Fibroblast of lung (primary cell): ENCODE results near the gene FREM1.

ENCODE experiments used
- EZH2 ChIP-seq: IDR thresholded peaks from 2 replicates; pipeline ENCODE4 v1.5.1; 2012; ENCODE audit warnings: low read length, control low read depth, mild to moderate bottlenecking; ENCODE audit errors: missing control alignments
- TF ChIP-seq, protein P1 (sequence below), 2 donors: IDR thresholded peaks in 1 of 2; conservative IDR thresholded peaks in 1 of 2; 1 replicate in 1 of 2; 2 replicates in 1 of 2; pipeline ENCODE4 v1.5.1; 2011 to 2012; ENCODE audit warnings: low read length in 2 of 2, control low read depth in 1 of 2, inconsistent platforms in 1 of 2, low read depth in 1 of 2, mild to moderate bottlenecking in 1 of 2

GRCh38 chr9:14793389-14793788 lies 116.8 kb downstream of the FREM1 start:
- TF ChIP-seq EZH2: no peak
- TF ChIP-seq, protein P1, sequence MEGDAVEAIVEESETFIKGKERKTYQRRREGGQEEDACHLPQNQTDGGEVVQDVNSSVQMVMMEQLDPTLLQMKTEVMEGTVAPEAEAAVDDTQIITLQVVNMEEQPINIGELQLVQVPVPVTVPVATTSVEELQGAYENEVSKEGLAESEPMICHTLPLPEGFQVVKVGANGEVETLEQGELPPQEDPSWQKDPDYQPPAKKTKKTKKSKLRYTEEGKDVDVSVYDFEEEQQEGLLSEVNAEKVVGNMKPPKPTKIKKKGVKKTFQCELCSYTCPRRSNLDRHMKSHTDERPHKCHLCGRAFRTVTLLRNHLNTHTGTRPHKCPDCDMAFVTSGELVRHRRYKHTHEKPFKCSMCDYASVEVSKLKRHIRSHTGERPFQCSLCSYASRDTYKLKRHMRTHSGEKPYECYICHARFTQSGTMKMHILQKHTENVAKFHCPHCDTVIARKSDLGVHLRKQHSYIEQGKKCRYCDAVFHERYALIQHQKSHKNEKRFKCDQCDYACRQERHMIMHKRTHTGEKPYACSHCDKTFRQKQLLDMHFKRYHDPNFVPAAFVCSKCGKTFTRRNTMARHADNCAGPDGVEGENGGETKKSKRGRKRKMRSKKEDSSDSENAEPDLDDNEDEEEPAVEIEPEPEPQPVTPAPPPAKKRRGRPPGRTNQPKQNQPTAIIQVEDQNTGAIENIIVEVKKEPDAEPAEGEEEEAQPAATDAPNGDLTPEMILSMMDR (conservative IDR thresholded peaks at IDR 0.05 in 1 of 2, IDR thresholded peaks at IDR 0.05 in 1 of 2; ENCODE audit: low read depth in 1 of 2, low read length in 2 of 2): no peak
